GM19351 (cell line): ENCODE measurements around the gene CAPN12.

ENCODE experiments used
- ATAC-seq: cut with Tn5 transposase; IDR thresholded peaks from one replicate; pipeline ENCODE4 v1.9.1; 2021; ENCODE audit warnings: mild to moderate bottlenecking, moderate library complexity; ENCODE audit not compliant: unreplicated experiment

The CAPN12 gene

DNA sequence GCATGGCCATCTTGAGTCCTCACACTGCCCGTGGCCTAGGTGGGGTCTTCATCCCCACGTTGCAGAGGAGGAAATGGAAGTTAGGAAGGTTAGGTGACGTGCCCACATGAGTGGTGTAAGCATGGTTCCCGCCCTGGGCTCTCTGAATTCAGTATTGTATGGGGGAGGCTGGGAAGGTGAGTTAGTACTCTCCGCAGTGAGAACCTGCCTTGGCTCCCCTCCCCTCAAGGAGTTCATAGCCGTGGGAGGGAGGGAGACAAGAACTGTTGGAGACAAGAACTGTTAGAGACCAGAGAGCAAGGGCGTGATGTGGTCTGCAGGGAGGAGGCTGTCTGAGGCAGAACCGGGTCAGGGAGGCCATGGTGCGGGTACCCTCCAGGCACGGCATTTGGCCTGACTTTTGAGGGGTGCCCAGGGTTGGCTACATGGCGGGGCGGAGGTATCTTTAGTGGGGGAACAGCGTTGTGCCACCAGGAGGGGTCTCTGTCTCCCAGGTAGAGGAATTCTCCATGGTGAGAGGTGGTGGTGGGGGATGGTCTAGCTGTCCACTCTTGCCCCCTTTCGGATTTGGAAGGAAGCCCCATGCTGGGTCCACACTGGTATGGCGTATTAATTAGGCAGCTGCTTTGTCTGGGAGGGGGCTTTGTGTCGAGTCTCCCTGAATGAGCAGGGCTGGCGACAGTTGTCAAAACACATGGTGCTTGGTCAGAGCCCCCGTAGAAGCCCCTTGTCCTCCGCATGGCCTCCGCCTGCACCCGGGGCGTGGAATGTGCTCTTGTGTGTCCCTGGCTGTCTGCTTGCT lies 45.8 kb downstream of the CAPN12 start:
- no peak for ATAC-seq

GRCh38 chr19:38697641-38698071 lies 46.6 kb downstream of the CAPN12 start:
- ATAC-seq: no peak

DNA sequence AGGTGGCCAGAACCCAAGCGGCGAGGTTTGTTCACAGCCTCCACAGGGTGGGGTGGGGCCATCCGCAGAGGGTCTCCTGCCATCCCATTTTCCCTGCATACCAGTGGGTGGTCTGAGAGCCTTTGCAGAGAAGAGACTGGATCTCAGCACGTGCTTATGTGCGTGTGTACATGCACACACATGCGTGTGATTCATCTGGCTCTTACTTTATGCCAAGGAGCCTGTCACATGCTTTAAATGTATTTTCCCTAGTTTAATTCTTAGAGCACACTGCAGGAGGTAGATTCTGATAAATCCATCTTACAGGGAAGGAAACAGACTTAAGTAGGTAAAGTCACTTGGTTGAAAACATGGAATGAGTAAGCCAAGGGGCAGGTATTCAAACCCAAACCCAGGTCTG lies 47.1 kb downstream of the CAPN12 start:
- no peak for ATAC-seq

DNA sequence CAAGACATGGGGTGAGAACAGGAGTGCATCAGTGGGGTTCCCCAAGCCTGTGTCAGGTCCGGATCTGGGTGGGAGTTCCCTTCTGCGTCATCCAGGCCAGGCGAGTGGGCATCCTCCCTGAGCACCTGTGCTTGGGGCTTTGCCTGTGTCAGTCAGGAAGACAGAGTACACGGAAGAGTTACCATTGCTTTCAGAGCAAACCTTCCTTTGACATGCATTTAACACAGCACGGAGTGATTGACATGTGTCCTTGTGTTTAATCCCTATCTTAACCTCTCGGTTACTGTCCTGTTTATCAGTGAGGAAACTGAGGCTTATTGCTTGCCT lies 47.6 kb downstream of the CAPN12 start:
- no peak for ATAC-seq

- no peak for ATAC-seq
Measured at GRCh38 chr19:38695832-38696728, 48.2 kb downstream of the CAPN12 start.

DNA sequence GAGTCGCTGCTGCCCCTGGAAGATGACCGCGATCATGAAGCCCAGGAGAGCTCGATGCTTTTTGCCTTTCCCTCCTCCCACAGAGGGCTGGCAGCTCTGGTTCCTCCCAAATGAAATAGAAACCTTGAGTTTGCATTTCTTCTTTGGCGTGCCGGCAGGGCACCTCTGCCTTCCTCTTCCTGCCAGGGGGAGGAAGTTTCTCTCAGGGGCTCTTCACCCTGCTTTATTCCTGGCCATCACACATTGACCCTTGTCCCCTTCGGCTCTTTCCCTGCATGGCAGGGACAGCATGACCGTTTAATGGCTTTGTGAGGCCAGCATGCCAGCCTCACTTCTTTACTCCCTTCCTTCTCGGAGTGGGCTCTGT lies 49.0 kb downstream of the CAPN12 start:
- ATAC-seq: no peak

GRCh38 chr19:38693380-38694223 lies 50.7 kb downstream of the CAPN12 start:
- ATAC-seq: no peak

GRCh38 chr19:38692458-38693379 lies 51.6 kb downstream of the CAPN12 start:
- no peak for ATAC-seq

- ATAC-seq: no peak
Measured at GRCh38 chr19:38691938-38692457, 52.3 kb downstream of the CAPN12 start.

- no peak for ATAC-seq
Measured at GRCh38 chr19:38690832-38691231, 53.4 kb downstream of the CAPN12 start.

GRCh38 chr19:38690146-38690545 lies 54.1 kb downstream of the CAPN12 start:
- ATAC-seq: no peak

GRCh38 chr19:38687837-38688378 lies 56.4 kb downstream of the CAPN12 start:
- ATAC-seq: no peak

DNA sequence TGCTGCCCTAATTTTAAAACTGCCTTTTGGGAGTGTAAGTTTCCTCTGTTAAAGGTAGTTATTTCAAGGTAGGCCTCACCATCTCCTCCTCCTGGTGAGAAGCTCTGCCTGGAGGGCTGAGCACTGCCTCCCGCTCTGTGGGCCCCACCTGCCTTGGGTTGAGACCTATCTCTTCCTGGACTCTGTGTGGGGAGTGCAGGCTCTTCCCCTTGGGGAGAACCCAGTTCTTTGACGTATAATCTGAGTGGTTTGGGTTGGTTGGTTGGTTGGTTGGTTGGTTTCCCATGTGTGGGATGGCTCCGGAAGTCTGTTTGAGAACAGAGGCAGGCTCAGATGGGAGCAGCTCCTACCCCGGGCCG lies 57.8 kb downstream of the CAPN12 start:
- ATAC-seq: no peak

GRCh38 chr19:38685666-38686529 lies 58.4 kb downstream of the CAPN12 start:
- no peak for ATAC-seq

DNA sequence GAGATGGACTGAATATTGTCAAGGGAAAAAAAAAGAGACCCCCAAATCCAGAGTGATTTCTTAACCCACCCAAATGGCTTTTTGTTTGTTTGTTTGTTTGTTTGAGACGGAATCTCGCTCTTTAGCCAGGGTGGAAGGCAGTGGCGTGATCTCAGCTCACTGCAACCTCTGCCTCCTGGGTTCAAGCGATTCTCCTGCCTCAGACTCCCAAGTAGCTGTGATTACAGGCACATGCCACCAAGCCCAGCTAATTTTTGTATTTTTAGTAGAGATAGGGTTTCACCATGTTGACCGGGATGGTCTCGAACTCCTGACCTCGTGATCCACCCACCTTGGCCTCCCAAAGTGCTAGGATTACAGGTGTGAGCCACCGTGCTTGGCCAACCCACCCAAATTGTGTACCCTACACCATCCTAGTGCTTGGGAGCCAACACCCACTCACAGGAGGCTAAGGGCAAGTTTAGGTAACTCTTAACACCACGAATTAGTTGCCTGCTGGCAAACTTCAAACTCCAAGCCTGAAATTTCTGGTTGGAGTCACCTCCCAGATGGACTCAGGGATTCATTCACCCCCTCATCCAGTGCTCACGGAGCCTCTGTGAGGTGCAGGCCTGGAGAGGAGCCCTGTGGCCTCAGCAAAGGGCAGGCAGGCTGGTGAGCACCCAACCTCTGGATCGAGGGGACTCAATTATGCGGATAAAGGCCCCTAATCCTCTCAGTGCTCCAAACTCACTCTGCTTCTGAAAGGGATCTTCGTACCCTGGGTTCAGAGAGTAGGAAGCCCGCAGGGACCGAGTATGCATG lies 59.2 kb downstream of the CAPN12 start:
- no peak for ATAC-seq

GRCh38 chr19:38684078-38684861 lies 60.0 kb downstream of the CAPN12 start:
- no peak for ATAC-seq

DNA sequence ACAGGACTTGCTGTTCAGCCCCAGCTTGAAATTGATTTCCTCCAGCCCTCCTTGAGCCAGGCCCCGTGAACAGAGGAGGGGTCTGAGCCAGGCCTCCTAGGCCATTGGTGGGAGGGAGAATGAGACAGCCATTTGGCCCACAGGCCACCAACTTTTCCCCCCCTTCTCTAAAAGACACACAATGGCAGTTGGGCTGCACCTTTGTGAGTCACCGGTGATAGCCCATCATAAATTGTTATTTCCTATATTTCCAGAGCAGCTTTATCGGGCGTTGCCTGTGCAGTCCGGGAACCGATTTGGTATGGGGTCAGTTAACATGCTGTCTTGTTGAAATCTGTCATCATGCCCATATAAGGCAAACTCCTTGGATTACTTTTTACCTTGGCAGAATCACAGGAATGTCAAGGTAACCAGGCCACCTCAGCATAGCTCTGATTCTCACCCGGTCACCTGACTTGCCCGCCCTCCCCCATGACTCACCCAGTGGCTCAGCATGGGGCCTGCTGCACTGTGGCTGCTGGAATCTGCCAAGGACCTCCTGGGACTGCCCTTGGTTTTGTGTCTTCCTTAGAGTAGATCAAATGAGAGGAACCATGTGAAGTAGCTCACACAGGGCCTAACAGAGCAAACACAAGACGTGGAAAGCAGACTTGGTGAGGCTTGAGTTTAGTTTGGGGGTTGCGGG lies 60.7 kb downstream of the CAPN12 start:
- ATAC-seq: no peak
